ENCODE results near the gene FCN3. TPM values are rescaled to one million over a fixed set of nuclear protein-coding genes. Genes with fewer than 3 reads are reported as not detected.

Gene FCN3
- total and polyA plus RNA-seq, 10 of the 15 experiments (the other 5 are each of a cell fraction or from before 2014, with no cell fraction given) = 0.28 TPM; not detected in 9

DNA sequence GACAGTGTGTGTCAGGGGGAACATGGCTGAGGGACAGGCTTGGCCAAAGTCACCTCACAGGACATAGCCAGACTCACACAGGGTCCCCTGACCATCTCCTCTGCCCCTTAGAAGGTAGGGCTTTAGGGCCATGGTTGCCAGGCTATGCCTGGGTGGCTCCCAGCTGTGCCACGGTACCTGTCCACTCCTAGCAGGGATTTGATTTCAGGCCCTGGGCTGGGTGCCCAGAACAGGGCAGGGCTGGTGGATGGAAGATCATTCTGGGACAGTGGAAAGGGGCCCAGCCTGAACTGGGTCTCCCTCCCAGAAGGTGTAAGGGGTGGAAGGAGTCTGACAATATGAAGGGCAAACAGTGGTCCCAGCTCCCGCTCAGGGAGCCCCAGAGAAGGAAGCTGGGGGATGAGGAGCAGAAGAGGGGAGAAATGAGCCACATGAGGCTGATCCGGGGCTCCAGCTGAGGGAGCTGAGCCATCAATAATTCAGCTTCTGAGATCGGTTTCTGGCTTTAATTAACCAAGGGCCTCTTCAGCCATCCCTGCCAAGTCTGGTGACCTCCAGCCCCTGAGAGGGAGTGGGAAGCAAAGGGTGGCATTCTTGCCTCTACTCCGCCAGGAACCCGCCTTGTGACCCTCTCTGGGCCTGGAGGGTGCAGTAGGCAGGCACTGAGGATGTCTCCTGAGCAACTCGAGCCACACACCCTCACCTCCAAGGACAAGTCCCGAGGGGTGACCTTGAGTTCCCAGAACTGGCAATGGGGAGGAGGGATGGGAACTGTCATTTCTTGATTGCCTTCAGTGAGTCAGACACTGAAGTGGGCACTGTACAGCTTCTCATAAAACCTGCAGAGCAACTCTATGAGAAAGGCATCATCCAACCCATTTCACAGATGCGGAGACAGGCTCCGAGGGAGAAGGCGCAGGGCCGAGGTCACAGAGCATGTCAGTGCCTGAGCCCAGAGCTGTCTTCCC is 6.4 kb upstream of the FCN3 start:
- Histone ChIP-seq H3K27ac (ENCODE audit: control insufficient read depth, insufficient read depth) (no peak overlapping the region), H2AFZ (ENCODE audit: control insufficient read depth, low read depth, low read length) (no peak overlapping the region), H3K9me3 (replicated peaks; ENCODE audit: control insufficient read depth, insufficient read depth, low read length) (no peaks in the 10 kb centered on the region), H3K4me2 (ENCODE audit: control insufficient read depth, insufficient read depth) (no peak overlapping the region), H3K9ac (ENCODE audit: control insufficient read depth, insufficient read depth, low read length) (no peak overlapping the region), H4K20me1 (ENCODE audit: control insufficient read depth, insufficient read depth) (no peaks in the 10 kb centered on the region), H3K27me3 (replicated peaks in 1 of 2; ENCODE audit: control insufficient read depth in 2 of 2, insufficient read depth in 2 of 2, low read length in 1 of 2) (peaks cover 0 to 2% of the 10 kb centered on the region in 2 experiments; a peak in 2 of 4 replicates), H3K4me1 (ENCODE audit: control insufficient read depth, insufficient read depth, low read length) (no peaks in the 10 kb centered on the region; the same call in 1 of the 2 replicates), H3K4me3 (no peak overlapping the region), H3K79me2 (ENCODE audit: control insufficient read depth, insufficient read depth, low read length) (no peaks in the 10 kb centered on the region), H3K36me3 (ENCODE audit: control insufficient read depth in 2 of 2, insufficient read depth in 2 of 2, low read length in 1 of 2) (no peaks in the 10 kb centered on the region)
- CTCF ChIA-PET = interaction anchor here (0.9 to 1.5 kb wide), 5 partner anchors 15 to 85 kb away, joined by 3 to 5 read pairs (median 4); partner anchors contain the start of gene MAP3K6
- in situ Hi-C loops (cut with MboI) (no loop called here), intact Hi-C loops (cut with micrococcal nuclease; ENCODE audit: unreplicated experiment) (no loop called here)
- DNase-seq (ENCODE audit: low read depth, low spot score) (no peak), ATAC-seq (no peak; the same call in 2 of the 3 replicates), FAIRE-seq (no peak)
- POLR2A ChIA-PET = no interaction called here
- WGBS (ENCODE audit: insufficient coverage, insufficient replicate concordance, low lambda C conversion rate, missing lambda C conversion rate) = 33% methylated on average over 12 of the region's 12 CpGs
- TF ChIP-seq CHD2 (IDR thresholded peaks at IDR 0.05; ENCODE audit: borderline replicate concordance, low read depth, low read length) (no peak), MLLT1 (IDR thresholded peaks at IDR 0.05) (no peak), JUND (IDR thresholded peaks at IDR 0.05; ENCODE audit: low read depth, low read length) (no peak), RBBP5 (conservative IDR thresholded peaks at IDR 0.05) (no peak), POLR2AphosphoS5 (IDR thresholded peaks at IDR 0.05; ENCODE audit: low read length) (no peak), YY1 (IDR thresholded peaks at IDR 0.05; ENCODE audit: low read depth, low read length) (no peak), NRF1 (conservative IDR thresholded peaks at IDR 0.05; ENCODE audit: low read depth, low read length) (no peak)
- TF ChIP-seq, protein P1, sequence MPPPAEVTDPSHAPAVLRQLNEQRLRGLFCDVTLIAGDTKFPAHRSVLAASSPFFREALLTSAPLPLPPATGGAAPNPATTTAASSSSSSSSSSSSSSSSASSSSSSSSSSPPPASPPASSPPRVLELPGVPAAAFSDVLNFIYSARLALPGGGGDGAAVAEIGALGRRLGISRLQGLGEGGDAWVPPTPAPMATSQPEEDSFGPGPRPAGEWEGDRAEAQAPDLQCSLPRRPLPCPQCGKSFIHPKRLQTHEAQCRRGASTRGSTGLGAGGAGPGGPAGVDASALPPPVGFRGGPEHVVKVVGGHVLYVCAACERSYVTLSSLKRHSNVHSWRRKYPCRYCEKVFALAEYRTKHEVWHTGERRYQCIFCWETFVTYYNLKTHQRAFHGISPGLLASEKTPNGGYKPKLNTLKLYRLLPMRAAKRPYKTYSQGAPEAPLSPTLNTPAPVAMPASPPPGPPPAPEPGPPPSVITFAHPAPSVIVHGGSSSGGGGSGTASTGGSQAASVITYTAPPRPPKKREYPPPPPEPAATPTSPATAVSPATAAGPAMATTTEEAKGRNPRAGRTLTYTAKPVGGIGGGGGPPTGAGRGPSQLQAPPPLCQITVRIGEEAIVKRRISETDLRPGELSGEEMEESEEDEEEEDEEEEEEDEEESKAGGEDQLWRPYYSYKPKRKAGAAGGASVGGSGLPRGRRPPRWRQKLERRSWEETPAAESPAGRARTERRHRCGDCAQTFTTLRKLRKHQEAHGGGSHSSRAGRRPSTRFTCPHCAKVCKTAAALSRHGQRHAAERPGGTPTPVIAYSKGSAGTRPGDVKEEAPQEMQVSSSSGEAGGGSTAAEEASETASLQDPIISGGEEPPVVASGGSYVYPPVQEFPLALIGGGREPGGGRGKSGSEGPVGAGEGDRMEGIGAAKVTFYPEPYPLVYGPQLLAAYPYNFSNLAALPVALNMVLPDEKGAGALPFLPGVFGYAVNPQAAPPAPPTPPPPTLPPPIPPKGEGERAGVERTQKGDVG (CRISPR knock-in tag; IDR thresholded peaks at IDR 0.05) = no peak
- TF ChIP-seq, protein P2, sequence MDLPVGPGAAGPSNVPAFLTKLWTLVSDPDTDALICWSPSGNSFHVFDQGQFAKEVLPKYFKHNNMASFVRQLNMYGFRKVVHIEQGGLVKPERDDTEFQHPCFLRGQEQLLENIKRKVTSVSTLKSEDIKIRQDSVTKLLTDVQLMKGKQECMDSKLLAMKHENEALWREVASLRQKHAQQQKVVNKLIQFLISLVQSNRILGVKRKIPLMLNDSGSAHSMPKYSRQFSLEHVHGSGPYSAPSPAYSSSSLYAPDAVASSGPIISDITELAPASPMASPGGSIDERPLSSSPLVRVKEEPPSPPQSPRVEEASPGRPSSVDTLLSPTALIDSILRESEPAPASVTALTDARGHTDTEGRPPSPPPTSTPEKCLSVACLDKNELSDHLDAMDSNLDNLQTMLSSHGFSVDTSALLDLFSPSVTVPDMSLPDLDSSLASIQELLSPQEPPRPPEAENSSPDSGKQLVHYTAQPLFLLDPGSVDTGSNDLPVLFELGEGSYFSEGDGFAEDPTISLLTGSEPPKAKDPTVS (IDR thresholded peaks at IDR 0.05; ENCODE audit: low read depth, low read length) = no peak
- SMC1A ChIA-PET (ENCODE audit: uncharacterized antibody, unreplicated experiment) = no interaction called here
- BruUV-seq (replicated peaks) = no TSS peak
- RAD21 ChIA-PET (ENCODE audit: unreplicated experiment) = interaction anchor here (1.2 to 1.5 kb wide), 2 partner anchors 16 to 39 kb away, joined by 3 read pairs; partner anchors contain the start of gene SYTL1

All from GM12878 (cell line).